Measurements from ENCODE around the gene B9D2. TPM values are rescaled to one million over a fixed set of nuclear protein-coding genes. Genes with fewer than 3 reads are reported as not detected.

Gene B9D2
- total RNA-seq, 1 donor from 2014 or later = 4.6 TPM

- Mint-ChIP-seq H3K4me1 (ENCODE audit: unreplicated experiment) (peaks cover 53% of the 10 kb centered on the region), H3K36me3 (ENCODE audit: unreplicated experiment) (peaks cover 21% of the 10 kb centered on the region), H3K4me3 (ENCODE audit: unreplicated experiment) (peak overlapping the region; percentile 96), H3K27ac (ENCODE audit: unreplicated experiment) (peak overlapping the region; percentile 100), H3K9me3 (ENCODE audit: unreplicated experiment) (no peaks in the 10 kb centered on the region), H3K27me3 (ENCODE audit: unreplicated experiment) (no peaks in the 10 kb centered on the region)
- DNase-seq (ENCODE audit: extremely low spot score, unreplicated experiment) = no peak
- no peak for TF ChIP-seq CTCF (IDR thresholded peaks at IDR 0.05)
Observed at GRCh38 chr19:41311613-41312012, 52.3 kb downstream of the B9D2 start.

DNA sequence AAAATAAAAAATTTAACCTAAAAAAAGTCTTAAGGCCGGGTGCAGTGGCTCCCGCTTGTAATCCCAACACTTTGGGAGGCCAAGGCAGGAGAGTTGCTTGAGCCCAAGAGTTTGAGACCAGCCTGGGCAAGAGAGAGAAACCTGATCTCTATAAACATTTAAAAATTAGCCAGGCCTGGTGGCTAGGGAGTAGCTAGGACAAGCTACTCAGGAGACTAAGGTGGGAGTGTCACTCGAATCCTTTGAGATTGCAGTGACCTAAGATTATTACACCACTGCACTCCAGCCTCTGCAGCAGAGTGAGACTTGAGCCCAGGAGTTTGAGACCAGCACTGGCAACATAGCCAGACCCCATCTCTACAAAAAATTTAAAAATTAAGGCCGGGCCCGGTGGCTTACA, 52.9 kb downstream of the B9D2 start:
- Mint-ChIP-seq H3K27ac (ENCODE audit: unreplicated experiment) (peak overlapping the region; percentile 100), H3K4me1 (ENCODE audit: unreplicated experiment) (peaks cover 53% of the 10 kb centered on the region), H3K4me3 (ENCODE audit: unreplicated experiment) (peak overlapping the region; percentile 96), H3K36me3 (ENCODE audit: unreplicated experiment) (peaks cover 16% of the 10 kb centered on the region), H3K27me3 (ENCODE audit: unreplicated experiment) (no peaks in the 10 kb centered on the region), H3K9me3 (ENCODE audit: unreplicated experiment) (no peaks in the 10 kb centered on the region)
- DNase-seq (ENCODE audit: extremely low spot score, unreplicated experiment) = no peak
- no peak for TF ChIP-seq CTCF (IDR thresholded peaks at IDR 0.05)

DNA sequence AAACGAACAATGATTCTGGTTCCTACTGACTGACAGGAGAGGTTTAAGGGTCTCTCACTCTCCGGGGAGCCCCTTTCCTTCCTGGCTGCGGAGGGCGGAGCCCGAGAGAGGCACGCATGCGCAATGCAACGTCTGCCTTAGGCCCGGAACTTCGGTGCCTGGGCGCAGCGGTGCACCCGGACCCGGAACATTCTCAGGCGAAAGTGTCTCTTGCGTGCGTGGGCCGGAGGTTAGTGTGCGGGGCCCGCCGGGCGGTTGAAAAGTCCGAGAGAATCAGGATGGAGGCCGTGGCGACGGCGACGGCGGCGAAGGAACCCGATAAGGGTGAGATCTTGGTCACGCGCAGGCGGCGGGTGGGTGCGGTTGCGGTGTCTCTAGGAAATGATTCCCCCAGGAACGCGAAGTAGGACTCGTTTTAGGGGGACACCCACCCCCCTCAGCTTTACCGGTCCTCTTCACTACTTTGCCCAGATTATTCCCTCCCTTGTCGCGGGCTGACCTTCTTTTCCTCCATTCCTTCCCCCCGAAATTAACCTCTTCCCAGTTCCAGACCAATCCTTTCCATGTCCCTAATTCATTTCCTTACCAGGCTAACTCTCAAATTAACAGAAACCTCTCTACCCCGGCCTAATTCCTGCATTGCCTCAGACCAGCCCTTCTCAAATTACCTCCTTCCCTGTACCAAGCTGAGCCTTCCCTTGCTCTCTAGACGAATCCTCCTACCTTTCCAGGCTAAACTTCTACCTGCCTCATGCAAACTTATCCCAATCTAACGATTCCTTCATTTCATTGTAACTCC, 53.7 kb downstream of the B9D2 start, which contains the start of gene CCDC97:
CCDC97 (plus strand) TSS at position 140 of the 799 bp plus-strand sequence; CDS start at position 279, 139 bp downstream.
- no peaks in the 10 kb centered on the region for H3K9me3 Mint-ChIP-seq (ENCODE audit: unreplicated experiment)
- peak; percentile 96 for DNase-seq (ENCODE audit: extremely low spot score, unreplicated experiment)
- peaks cover 18% of the 10 kb centered on the region for H3K36me3 Mint-ChIP-seq (ENCODE audit: unreplicated experiment)
- H3K4me1 Mint-ChIP-seq (ENCODE audit: unreplicated experiment) = peaks cover 51% of the 10 kb centered on the region
- peak within 1 kb of the TSS; percentile 100 for H3K27ac Mint-ChIP-seq (ENCODE audit: unreplicated experiment)
- H3K4me3 Mint-ChIP-seq (ENCODE audit: unreplicated experiment) = peak within 1 kb of the TSS; percentile 96
- no peaks in the 10 kb centered on the region for H3K27me3 Mint-ChIP-seq (ENCODE audit: unreplicated experiment)
- no peak for TF ChIP-seq CTCF (IDR thresholded peaks at IDR 0.05)

GRCh38 chr19:41309180-41310032, 54.5 kb downstream of the B9D2 start:
- DNase-seq (ENCODE audit: extremely low spot score, unreplicated experiment) = no peak
- peak overlapping the region; percentile 96 for H3K4me3 Mint-ChIP-seq (ENCODE audit: unreplicated experiment)
- no peaks in the 10 kb centered on the region for H3K27me3 Mint-ChIP-seq (ENCODE audit: unreplicated experiment)
- no peak for TF ChIP-seq CTCF (IDR thresholded peaks at IDR 0.05)
- peaks cover 51% of the 10 kb centered on the region for H3K4me1 Mint-ChIP-seq (ENCODE audit: unreplicated experiment)
- H3K36me3 Mint-ChIP-seq (ENCODE audit: unreplicated experiment) = peaks cover 24% of the 10 kb centered on the region
- H3K27ac Mint-ChIP-seq (ENCODE audit: unreplicated experiment) = peak overlapping the region; percentile 100
- no peaks in the 10 kb centered on the region for H3K9me3 Mint-ChIP-seq (ENCODE audit: unreplicated experiment)

Data from osteocyte (in vitro differentiated cells).